ENCODE data around the gene NR2C2AP. TPM values are rescaled to one million over a fixed set of nuclear protein-coding genes. Genes with fewer than 3 reads are reported as not detected.
A peak's percentile ranks its signal among the peaks of the same experiment; 100 is the strongest.

NR2C2AP gene
- total RNA-seq, 3 donors from 2014 or later: 19.8 to 24.1 (median 21.6) TPM

GRCh38 chr19:19207637-19208572, 4.7 kb upstream of the NR2C2AP start:
- Histone ChIP-seq H3K4me1 (no peaks in the 10 kb centered on the region), H3K27me3 (peaks cover 3 to 29% of the 10 kb centered on the region in 2 donors)
- intact Hi-C loops (cut with DNase I; ENCODE audit: low total_unique reads): no loop called here

GRCh38 chr19:19206938-19207337, 3.7 kb upstream of the NR2C2AP start:
- H3K4me1 ChIP-seq: peaks cover 0 to 7% of the 10 kb centered on the region in 2 donors
- no peaks in the 10 kb centered on the region for H3K9me3 ChIP-seq
- no peak overlapping the region for H3K4me3 ChIP-seq
- no peak overlapping the region for H3K27ac ChIP-seq
- no peaks in the 10 kb centered on the region for H3K36me3 ChIP-seq
- TF ChIP-seq CTCF (IDR thresholded peaks at IDR 0.05) (no peak), POLR2A (IDR thresholded peaks at IDR 0.05) (no peak), POLR2AphosphoS5 (IDR thresholded peaks at IDR 0.05) (no peak)
- peaks cover 3 to 20% of the 10 kb centered on the region in 2 donors for H3K27me3 ChIP-seq
- intact Hi-C loops (cut with DNase I; ENCODE audit: low total_unique reads): no loop called here
- DNase-seq (ENCODE audit: low spot score in 2 of 2): no peak

More at GRCh38 chr19:19207637-19208572, 4.7 kb upstream of the NR2C2AP start:
- no peak for DNase-seq (ENCODE audit: low spot score in 2 of 2)
- H3K4me3 ChIP-seq: no peak overlapping the region
- H3K36me3 ChIP-seq: no peaks in the 10 kb centered on the region
- TF ChIP-seq POLR2A (IDR thresholded peaks at IDR 0.05) (no peak), POLR2AphosphoS5 (IDR thresholded peaks at IDR 0.05) (no peak), CTCF (IDR thresholded peaks at IDR 0.05) (no peak)
- no peaks in the 10 kb centered on the region for H3K9me3 ChIP-seq
- H3K27ac ChIP-seq: no peak overlapping the region

- H3K9me3 ChIP-seq: no peaks in the 10 kb centered on the region
- intact Hi-C loops (cut with DNase I; ENCODE audit: low total_unique reads): no loop called here
- peaks cover 0 to 10% of the 10 kb centered on the region in 2 donors for H3K4me1 ChIP-seq
- H3K36me3 ChIP-seq: no peaks in the 10 kb centered on the region
- DNase-seq (ENCODE audit: low spot score in 2 of 2): no peak
- peaks cover 0 to 8% of the 10 kb centered on the region in 2 donors for H3K27me3 ChIP-seq
- H3K4me3 ChIP-seq: no peak overlapping the region
- no peak overlapping the region for H3K27ac ChIP-seq
- TF ChIP-seq POLR2A (IDR thresholded peaks at IDR 0.05): no peak
- no peak for TF ChIP-seq CTCF (IDR thresholded peaks at IDR 0.05)
- no peak for TF ChIP-seq POLR2AphosphoS5 (IDR thresholded peaks at IDR 0.05)
Measured at GRCh38 chr19:19205416-19206410, 2.5 kb upstream of the NR2C2AP start.

GRCh38 chr19:19204181-19204580, 967 bp upstream of the NR2C2AP start:
- Histone ChIP-seq H3K9me3 (no peaks in the 10 kb centered on the region), H3K36me3 (no peaks in the 10 kb centered on the region), H3K27me3 (peaks cover 0 to 5% of the 10 kb centered on the region in 2 donors), H3K4me1 (peaks cover 0 to 10% of the 10 kb centered on the region in 2 donors), H3K27ac (no peak overlapping the region), H3K4me3 (peak overlapping the region in 1 of 3 donors; percentile 69)
- intact Hi-C loops (cut with DNase I; ENCODE audit: low total_unique reads): no loop called here
- DNase-seq (ENCODE audit: low spot score in 2 of 2): no peak
- no peak for TF ChIP-seq CTCF (IDR thresholded peaks at IDR 0.05)
- no peak for TF ChIP-seq POLR2AphosphoS5 (IDR thresholded peaks at IDR 0.05)
- no peak for TF ChIP-seq POLR2A (IDR thresholded peaks at IDR 0.05)

All from breast epithelium (tissue), 4 donors.